GM18858 (cell line): ENCODE results near the gene RPL27.

Source experiments
- ATAC-seq: cut with Tn5 transposase; IDR thresholded peaks from one replicate; pipeline ENCODE4 v1.9.1; 2021; ENCODE audit not compliant: unreplicated experiment

The RPL27 gene

DNA sequence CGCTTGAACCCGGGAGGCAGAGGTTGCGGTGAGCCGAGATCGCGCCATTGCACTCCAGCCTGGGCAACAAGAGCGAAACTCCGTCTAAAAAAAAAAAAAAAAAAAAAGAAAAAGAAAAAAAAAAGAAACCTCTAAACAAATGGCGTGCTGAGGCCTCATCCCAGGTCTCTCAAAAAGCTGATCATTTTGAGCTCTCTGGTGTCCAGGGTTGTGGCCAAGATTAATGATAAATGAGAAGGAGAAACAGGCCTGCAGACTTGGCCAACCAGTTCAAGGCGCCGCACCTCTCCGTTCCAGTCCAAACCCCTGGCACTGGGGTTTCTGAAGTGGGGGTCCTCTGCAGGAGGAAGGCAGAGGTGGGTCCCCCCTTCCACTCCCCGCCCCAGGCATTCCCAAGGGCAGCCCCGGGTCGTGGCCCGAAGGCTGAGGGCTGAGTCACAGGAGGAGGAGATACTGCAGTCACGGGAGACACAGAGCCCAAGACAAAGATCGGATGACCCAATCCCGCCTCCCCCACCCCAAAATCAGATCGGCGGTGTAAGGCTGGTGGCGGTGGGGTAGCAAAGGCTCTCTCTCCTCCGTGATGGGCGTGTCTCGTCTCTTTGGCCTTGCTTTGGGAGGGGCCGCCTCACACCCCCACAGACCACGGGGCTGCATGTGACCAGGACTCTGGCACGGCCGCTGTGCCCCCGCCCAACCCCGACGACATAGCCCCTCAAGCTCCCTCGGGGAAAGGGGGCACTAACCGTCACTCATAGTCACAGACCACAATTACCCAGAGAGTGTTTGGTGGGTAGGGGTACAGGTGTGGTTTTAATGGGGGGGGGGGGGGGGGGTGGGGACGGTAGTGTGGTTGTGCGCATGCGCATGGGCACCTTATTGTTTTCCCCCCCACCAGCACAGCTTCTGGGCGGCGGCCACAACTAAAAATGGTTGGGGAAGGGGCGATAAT, 22.8 kb downstream of the RPL27 start:
- ATAC-seq: no peak

DNA sequence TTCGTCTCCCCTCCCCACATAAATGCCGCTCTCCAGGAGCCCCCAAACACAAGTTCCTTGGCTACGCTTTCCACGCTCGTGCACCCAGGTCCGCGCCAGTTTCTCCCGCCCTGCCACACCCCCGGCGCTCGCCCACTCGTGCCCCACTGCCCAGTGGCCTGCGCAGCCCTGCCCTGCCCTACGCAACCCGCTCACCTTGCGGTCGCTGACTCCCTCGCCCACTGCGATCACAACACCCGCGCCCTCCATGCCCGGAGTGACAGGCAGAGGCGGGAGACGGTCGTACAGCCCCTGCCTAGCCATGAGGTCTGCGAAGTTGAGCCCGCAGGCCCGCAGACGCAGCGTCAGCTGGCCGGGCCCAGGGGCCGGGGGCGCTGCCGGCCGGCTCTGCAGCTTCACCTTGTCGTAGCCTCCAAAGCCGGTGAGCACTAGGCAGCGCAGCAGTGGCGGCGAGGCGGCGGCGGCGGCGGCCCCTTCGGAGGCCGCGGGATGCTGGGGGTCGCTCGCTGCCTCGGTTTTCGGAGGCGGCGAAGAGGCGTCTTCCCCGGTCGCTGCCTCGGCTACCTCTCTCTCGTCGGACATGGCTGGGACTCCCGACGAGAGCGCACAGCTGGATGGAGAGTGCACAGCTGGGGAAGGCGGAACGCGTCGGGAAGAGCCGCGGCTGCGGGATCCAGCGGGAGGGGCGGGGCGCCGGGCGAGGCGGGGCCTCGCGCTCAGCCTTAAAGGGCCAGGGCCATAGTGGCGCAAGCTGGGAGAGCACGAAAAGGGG, 23.7 kb downstream of the RPL27 start, which contains the start of gene VAT1:
Gene VAT1, minus strand, starts transcription at position 645 of the 772 bp plus-strand sequence. Its CDS starts 63 bp downstream, at position 582.
- ATAC-seq: no peak

DNA sequence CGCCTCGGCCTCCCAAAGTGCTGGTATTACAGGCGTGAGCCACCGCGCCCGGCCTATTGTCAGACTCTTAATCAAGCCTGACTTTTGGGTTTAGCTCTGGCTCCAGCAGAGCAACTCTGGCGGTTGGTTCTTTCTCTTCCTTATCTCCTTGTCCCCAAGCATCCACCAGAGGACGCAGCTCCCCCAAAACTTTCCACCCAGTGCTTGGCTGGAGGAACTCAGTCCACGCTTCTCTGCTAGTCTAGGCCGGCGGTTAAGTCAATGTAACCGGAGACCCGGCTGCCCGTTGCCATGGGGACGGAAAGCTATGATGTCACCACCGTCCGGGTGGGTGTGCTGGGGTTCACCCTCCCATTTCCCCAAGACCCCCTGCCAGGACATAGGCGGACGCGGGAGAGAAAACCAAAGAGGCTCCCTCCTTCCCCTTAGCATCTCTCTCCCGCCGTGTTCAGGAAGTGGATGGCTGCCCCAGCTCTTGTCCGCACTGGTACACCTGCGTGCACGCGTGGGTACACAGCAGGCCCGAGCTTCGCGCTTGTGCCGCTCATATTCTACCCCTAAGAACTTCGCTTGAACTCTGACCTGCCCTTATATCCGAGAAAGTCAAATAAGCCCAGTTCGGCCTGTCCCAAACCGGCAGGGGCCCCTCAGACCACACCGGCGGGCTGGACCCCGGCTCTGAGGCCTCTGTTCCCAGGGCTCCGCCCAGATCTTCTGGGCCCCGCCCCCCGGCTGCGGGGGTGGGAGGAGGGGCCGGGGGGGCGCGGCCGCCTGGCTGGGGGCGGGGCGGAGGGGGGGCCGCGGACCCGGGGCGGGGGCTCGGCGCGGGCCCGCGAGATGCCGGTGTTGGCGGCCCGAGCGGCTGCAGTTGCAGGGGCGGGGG, 26.4 kb downstream of the RPL27 start, which contains the start of gene RND2:
Gene RND2, plus strand, starts transcription at position 825 of the 883 bp plus-strand sequence. CDS start 117 bp downstream, outside the sequence.
- ATAC-seq: peak; percentile 40

DNA sequence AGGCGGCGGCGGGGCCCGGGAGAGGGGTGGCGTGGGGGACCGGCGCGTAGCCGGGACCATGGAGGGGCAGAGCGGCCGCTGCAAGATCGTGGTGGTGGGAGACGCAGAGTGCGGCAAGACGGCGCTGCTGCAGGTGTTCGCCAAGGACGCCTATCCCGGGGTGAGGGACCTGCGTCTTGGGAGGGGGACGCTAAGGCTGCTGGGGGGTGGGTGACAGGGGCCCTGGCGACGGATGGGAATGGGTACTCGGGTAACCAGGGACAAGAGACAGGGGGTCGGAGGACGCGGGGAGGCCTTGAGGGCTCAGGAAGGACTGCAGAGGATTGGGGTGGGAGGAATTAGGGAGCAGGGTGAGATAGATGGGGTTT, 27.1 kb downstream of the RPL27 start:
- ATAC-seq: no peak

GRCh38 chr17:43025766-43026537, 27.7 kb downstream of the RPL27 start:
- no peak for ATAC-seq

- no peak for ATAC-seq
Observed at GRCh38 chr17:43026595-43026994, 28.4 kb downstream of the RPL27 start.

DNA sequence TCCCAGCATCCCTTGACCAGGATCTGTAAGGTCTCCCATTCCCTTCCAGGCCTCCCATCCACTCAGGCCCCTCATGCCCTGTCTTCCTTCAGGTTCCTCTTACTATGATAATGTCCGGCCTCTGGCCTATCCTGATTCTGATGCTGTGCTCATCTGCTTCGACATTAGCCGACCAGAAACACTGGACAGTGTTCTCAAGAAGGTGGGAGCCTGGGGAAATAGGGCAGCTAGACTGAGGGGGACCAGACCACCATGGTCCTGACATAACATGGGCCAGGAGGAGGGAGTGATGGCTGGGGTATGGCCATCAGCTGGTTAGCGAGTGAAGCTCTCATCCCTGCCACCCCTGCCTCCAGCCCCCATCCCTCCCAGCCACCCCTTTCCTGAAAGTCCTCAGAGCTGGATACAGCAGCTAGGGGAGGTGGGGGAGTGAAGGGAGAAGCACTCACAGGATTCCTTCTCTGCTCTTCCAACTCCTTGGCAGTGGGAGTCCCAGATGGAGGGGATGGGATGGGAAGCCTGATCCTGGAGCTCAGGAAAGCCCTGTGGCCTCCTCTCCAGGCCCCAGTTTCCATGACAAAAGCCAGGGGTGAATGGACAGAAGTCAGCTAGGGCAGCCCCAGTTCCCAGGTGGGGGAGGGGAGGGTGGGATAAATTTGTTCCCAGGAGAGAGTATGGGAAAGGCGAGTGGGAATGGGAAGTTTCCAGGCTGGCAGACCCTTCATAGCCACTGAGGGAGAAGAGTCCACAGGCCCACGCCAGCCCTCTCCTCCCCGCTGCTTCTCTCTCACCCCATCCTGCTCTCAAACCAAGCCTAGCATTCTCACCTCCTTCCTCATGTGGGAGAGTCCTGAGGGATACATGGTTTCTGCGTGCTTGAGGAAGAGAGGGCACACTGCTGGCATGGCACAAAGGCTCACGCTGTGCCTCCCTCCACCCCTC, 29.1 kb downstream of the RPL27 start:
- ATAC-seq: no peak

- no peak for ATAC-seq
Observed at GRCh38 chr17:43028221-43028861, 30.1 kb downstream of the RPL27 start.

- ATAC-seq: no peak
Observed at GRCh38 chr17:43030137-43030767, 32.0 kb downstream of the RPL27 start.

- no peak for ATAC-seq
Observed at GRCh38 chr17:43031666-43032065, 33.4 kb downstream of the RPL27 start.

DNA sequence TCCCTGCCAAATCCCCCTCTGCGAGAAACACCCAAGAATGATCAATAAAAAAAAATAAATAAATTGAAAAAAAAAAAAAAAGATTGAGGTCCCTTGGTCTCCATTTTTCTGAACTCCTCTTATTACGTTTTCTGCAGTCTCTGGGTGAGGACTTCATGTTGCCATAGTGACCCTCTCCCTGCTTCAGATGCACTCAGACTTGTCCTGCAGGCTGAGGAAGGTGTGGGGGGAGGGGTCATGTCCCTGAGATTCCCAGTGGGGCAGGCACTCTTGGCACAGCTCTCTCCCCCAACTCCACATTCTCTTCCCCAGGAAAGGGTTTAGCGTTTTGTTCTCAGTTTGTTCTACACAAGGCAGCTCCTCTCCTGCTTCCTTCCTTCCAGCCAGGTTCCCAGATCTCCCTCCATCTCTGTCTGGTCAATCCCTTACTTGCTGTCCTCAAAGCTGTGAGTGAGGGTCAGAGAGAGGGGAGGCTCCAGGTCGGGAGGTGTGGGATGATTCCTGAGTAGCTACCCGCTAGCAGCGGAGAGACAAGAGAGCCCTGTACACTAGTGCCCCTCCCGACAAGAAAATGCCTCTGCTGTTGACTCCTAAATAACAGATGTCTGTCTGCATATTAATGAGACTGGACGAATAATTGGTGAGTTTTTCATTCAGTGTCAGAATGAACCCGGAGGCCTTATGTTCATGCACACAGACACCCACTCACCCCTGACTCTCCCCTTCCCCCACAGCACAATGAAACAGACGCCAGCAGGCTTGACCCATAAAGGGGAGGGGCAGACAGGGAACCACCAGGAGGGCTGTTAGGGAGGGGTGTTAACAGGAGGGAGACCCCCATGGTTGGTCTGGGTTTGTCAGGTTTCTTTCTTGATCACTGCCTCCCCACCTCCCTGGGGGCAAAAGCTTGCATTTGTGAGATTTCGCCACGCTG, 36.0 kb downstream of the RPL27 start:
- no peak for ATAC-seq

DNA sequence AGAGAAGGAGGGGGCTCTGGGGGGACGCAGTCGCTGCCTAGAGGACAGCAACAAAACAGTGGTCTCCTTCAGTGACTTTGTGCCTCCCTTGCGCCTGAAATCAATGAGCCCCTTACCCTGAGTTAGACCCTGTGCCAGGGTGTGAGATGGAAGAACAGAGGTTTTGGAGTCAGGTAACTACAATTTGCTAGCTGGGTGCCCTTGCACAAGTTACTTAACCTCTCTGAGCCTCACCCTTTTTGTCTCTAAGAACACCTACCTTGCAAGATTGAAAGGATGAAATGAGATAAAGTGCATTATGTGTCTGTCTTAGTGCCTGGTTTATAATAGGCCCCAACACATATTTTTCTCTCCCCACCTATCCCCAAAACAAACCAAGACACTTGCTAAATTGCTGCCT, 36.7 kb downstream of the RPL27 start:
- ATAC-seq: no peak

DNA sequence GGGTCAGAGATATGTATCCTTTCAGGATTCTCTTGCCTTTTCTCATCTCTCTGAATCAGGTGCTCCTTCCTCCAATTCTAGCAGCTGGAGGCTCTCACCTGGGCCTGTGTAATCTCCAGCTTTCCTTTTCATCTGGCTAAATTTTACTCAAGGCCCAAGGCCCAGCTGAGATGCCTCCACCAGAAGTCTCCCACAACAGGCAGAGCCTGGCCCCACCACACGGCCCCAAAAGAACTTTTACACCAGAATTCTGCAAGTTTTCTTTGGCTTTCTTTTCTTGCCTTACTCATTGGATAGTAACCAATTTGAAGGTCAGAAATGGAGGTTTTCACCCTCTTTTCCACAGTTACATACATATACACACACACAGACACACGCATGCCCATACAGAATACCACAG, 41.4 kb downstream of the RPL27 start:
- ATAC-seq: no peak

DNA sequence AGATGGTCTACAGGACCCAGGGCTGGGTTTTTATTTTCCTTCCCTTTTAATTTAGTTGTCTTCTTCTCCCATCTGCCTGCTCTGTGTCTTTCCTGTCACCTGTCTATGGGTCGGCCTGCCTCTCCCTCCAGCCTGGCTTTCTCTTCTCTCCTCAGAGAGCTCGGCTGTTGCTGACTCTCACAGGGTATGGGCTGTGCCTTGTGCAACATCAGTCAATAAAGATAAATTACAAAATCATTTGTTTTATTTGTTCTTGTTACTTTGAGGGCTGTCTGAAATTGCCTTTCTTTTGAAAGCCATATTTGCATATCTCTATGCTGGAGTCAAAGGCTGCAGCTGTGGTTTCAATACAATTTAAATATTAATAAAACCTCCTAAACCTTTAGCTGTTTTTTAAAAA, 42.4 kb downstream of the RPL27 start:
- ATAC-seq: no peak

DNA sequence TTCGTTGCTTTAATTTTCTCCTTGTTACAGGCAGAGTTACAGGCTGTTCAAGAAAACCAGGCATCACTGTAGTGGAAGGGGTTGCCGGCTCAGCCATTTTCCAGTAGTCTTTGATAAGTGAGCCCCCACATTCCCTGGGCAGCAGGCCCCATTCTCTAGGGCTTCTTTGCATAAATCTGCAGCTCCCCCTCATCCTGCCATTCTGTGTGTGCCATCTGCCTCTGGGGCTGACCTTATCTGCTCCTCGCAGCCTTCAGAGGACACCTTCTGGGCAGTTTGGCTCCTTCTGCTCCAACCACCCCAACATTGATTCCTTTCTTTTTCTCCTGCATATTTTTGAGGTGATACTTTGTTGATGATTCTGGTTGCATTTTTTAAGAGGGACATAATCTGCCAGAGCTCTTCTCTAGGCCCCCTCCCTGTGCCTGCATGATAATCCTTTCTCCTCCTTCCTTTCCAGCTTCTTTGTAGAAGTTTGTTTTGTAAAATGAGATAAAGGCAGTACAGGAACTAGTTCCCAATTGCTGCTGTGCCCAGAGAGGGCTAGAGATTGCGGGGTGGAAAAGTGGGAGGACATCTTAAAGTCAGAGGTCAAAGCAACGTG, 43.9 kb downstream of the RPL27 start:
- ATAC-seq: no peak

GRCh38 chr17:43043307-43043706, 45.1 kb downstream of the RPL27 start:
- ATAC-seq: no peak

DNA sequence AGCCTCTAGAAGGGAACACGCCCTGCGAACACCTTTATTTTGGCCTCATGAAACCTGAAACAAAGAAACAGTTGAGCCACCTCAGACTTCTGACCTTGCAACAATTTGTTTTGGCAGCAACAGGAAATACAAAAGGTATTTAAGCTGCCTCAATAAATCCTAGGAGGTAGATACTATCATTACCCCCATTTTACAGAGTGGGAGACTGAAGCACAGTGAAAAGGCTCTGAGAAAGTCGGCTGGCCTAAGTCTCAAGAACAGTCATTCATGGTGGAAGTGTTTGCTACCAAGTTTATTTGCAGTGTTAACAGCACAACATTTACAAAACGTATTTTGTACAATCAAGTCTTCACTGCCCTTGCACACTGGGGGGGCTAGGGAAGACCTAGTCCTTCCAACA, 45.8 kb downstream of the RPL27 start:
- ATAC-seq: no peak
